ENCODE data around the gene HIP1R.

The HIP1R gene

GRCh38 chr12:122830517-122831214, 4.6 kb upstream of the HIP1R start:
- no peak for DNase-seq

GRCh38 chr12:122834104-122834920, 945 bp upstream of the HIP1R start:
- peak; percentile 40 for DNase-seq

GRCh38 chr12:122835750-122836026, 431 bp downstream of the HIP1R start:
- peak; percentile 50 for DNase-seq

GRCh38 chr12:122836027-122836921, 1.0 kb downstream of the HIP1R start:
- peak; percentile 71 for DNase-seq

- DNase-seq = no peak
Measured at GRCh38 chr12:122837306-122838265, 2.3 kb downstream of the HIP1R start.

GRCh38 chr12:122838841-122839240, 3.6 kb downstream of the HIP1R start:
- no peak for DNase-seq

- no peak for DNase-seq
Measured at GRCh38 chr12:122839907-122840554, 4.8 kb downstream of the HIP1R start.

- no peak for DNase-seq
Measured at GRCh38 chr12:122840580-122841513, 5.6 kb downstream of the HIP1R start.

GRCh38 chr12:122841544-122842321, 6.5 kb downstream of the HIP1R start:
- no peak for DNase-seq

GRCh38 chr12:122842505-122843405, 7.5 kb downstream of the HIP1R start:
- no peak for DNase-seq

GRCh38 chr12:122843455-122843854, 8.2 kb downstream of the HIP1R start:
- no peak for DNase-seq

- no peak for DNase-seq
Measured at GRCh38 chr12:122844366-122844971, 9.2 kb downstream of the HIP1R start.

GRCh38 chr12:122845041-122845864, 10.0 kb downstream of the HIP1R start:
- no peak for DNase-seq

GRCh38 chr12:122845865-122846621, 10.8 kb downstream of the HIP1R start:
- DNase-seq = no peak

- DNase-seq = no peak
Measured at GRCh38 chr12:122846622-122847515, 11.6 kb downstream of the HIP1R start.

- DNase-seq = no peak
Measured at GRCh38 chr12:122847516-122847836, 12.2 kb downstream of the HIP1R start.
